Glomerular endothelial cell (primary cell): ENCODE measurements around the gene NPAS2. TPM values are rescaled to one million over a fixed set of nuclear protein-coding genes. Genes with fewer than 3 reads are reported as not detected.

Experiments used
- DNase-seq: peaks from one replicate; pipeline ENCODE4 v3.0.0-alpha.2; 2011; ENCODE audit warnings: low read depth, low spot score; ENCODE audit errors: extremely low read depth
- total RNA-seq: library from RNA; depleted of rRNA; stranded (reverse); fragments of >200 nt; gene quantifications from 2 replicates; pipeline ENCODE4 v1.2.3, GENCODE V29; 2015

Gene NPAS2
- total RNA-seq, 1 donor from 2014 or later, result 15.8 TPM

GRCh38 chr2:100902817-100903405, 83.0 kb downstream of the NPAS2 start:
- peak; percentile 70 for DNase-seq

GRCh38 chr2:100903534-100904258, 83.8 kb downstream of the NPAS2 start:
- DNase-seq, result no peak

- no peak for DNase-seq
These were observed 85.3 kb downstream of the NPAS2 start for GRCh38 chr2:100905132-100905805.

GRCh38 chr2:100906131-100906530, 86.2 kb downstream of the NPAS2 start:
- DNase-seq, result no peak

- no peak for DNase-seq
These were observed 86.7 kb downstream of the NPAS2 start for GRCh38 chr2:100906679-100907078.

- DNase-seq, result no peak
These were observed 87.9 kb downstream of the NPAS2 start for GRCh38 chr2:100907832-100908231.

GRCh38 chr2:100909534-100910081, 89.7 kb downstream of the NPAS2 start:
- DNase-seq, result no peak

GRCh38 chr2:100910111-100910510, 90.2 kb downstream of the NPAS2 start:
- no peak for DNase-seq

GRCh38 chr2:100919316-100919715, 99.4 kb downstream of the NPAS2 start:
- DNase-seq, result no peak

- no peak for DNase-seq
These were observed 101.8 kb downstream of the NPAS2 start for GRCh38 chr2:100921685-100922161.

GRCh38 chr2:100923461-100924060, 103.6 kb downstream of the NPAS2 start:
- DNase-seq, result no peak

GRCh38 chr2:100924122-100924519, 104.2 kb downstream of the NPAS2 start:
- no peak for DNase-seq

GRCh38 chr2:100924520-100925451, 104.8 kb downstream of the NPAS2 start:
- DNase-seq, result peak; percentile 90

GRCh38 chr2:100928235-100928634, 108.3 kb downstream of the NPAS2 start:
- no peak for DNase-seq

- no peak for DNase-seq
These were observed 109.2 kb downstream of the NPAS2 start for GRCh38 chr2:100929147-100929546.

- DNase-seq, result no peak
These were observed 114.8 kb downstream of the NPAS2 start for GRCh38 chr2:100934504-100935371.

GRCh38 chr2:100935372-100935752, 115.4 kb downstream of the NPAS2 start:
- DNase-seq, result no peak

GRCh38 chr2:100936070-100936741, 116.3 kb downstream of the NPAS2 start:
- DNase-seq, result no peak
